Panc1 (cell line): Measurements from ENCODE around the gene RAP1GAP. TPM values are rescaled to one million over a fixed set of nuclear protein-coding genes. Genes with fewer than 3 reads are reported as not detected.

Experiments
- ATAC-seq: fragments of 200-7000 bp; cut with Tn5 transposase; 2 replicates; pipeline ENCODE4 v1.9.1; 2020; ENCODE audit warnings: mild to moderate bottlenecking, moderate library complexity
- BruUV-seq: library from RNA; stranded (reverse); fragments of 400-500 nt; replicated peaks from 2 replicates; lab custom pipeline; 2021; lab: Mats Ljungman, UMichigan
- CTCF ChIA-PET: fragments of 300-600 bp; sonication (Branson Sonifier 250); formaldehyde crosslinking; loops from one replicate; lab custom pipeline; 2022; ENCODE audit warnings: antibody characterized with exemption; lab: Charles Lee
- POLR2A ChIA-PET: fragments of 300-600 bp; sonication (Branson Sonifier 250); formaldehyde crosslinking; loops from one replicate; lab custom pipeline; 2022; ENCODE audit warnings: antibody characterized with exemption; lab: Charles Lee
- DNase-seq: peaks from one replicate; pipeline ENCODE4 v3.0.0-alpha.2; 2010; ENCODE audit warnings: low read depth, low spot score
- H3K27ac ChIP-seq: 2 replicates; pipeline ENCODE4 v1.5.1; 2011; ENCODE audit warnings: mild to moderate bottlenecking, low read length, inconsistent platforms
- H3K27me3 ChIP-seq: fragments of 200-500 bp; sonication (Bioruptor generic); 2 replicates; pipeline ENCODE4 v1.6.0; 2014; ENCODE audit warnings: low read length, inconsistent platforms; ENCODE audit not compliant: control insufficient read depth, insufficient read depth
- H3K36me3 ChIP-seq: fragments of 200-500 bp; sonication (Bioruptor generic); 2 replicates; pipeline ENCODE4 v1.5.1; 2014; ENCODE audit warnings: inconsistent platforms, mild to moderate bottlenecking, low read length, moderate library complexity; ENCODE audit not compliant: control insufficient read depth, insufficient read depth
- H3K4me1 ChIP-seq: 2 replicates; pipeline ENCODE4 v1.5.1; 2011; ENCODE audit warnings: inconsistent platforms, mild to moderate bottlenecking, low read length, moderate library complexity; ENCODE audit not compliant: control insufficient read depth, insufficient read depth
- H3K4me3 ChIP-seq, 2 experiments: 2 replicates each; pipeline ENCODE4 v1.5.1; 2011 to 2012; ENCODE audit warnings: low read depth in 2 of 2, low read length in 2 of 2, mild to moderate bottlenecking in 2 of 2, inconsistent platforms in 1 of 2, moderate library complexity in 1 of 2
- H3K9me3 ChIP-seq: fragments of 200-500 bp; sonication (Bioruptor generic); 2 replicates; pipeline ENCODE4 v1.5.1; 2014; ENCODE audit warnings: low read depth, mild to moderate bottlenecking, inconsistent platforms, low read length, moderate library complexity; ENCODE audit not compliant: control insufficient read depth, insufficient read depth
- CTCF ChIP-seq: fragments of 450-650 bp; IDR thresholded peaks from 2 replicates; pipeline ENCODE4 v1.5.1; 2017; ENCODE audit warnings: mild to moderate bottlenecking
- POLR2AphosphoS5 ChIP-seq: IDR thresholded peaks from 2 replicates; pipeline ENCODE4 v1.6.1; 2012; ENCODE audit warnings: mild to moderate bottlenecking, low read depth, low read length, moderate library complexity
- REST ChIP-seq, 2 experiments: IDR thresholded peaks; 2 replicates each; pipeline ENCODE4 v1.6.1; 2011 to 2012; ENCODE audit warnings: low read depth in 2 of 2, control low read depth in 1 of 2, low read length in 1 of 2, mild to moderate bottlenecking in 1 of 2, moderate library complexity in 1 of 2; ENCODE audit not compliant: insufficient read depth in 1 of 2
- SIN3A ChIP-seq: IDR thresholded peaks from 2 replicates; pipeline ENCODE4 v1.6.1; 2012; ENCODE audit warnings: low read depth, mild to moderate bottlenecking, low read length, moderate library complexity, borderline replicate concordance; ENCODE audit not compliant: insufficient read depth
- TCF7L2 ChIP-seq: IDR thresholded peaks from 2 replicates; pipeline ENCODE4 v1.6.1; 2011; ENCODE audit warnings: mild to moderate bottlenecking, low read depth, low read length, inconsistent platforms
- in situ Hi-C: cut with HindIII; loops from 2 replicates; pipeline ENCODE4 v1.10.0; 2016; ENCODE audit warnings: low sequenced_read_pairs, low pct_unique_long_range_greater_than_20kb
- intact Hi-C: fragments of 100-400 bp; cut with micrococcal nuclease; formaldehyde crosslinking; loops from one replicate; pipeline ENCODE4 v1.10.0; 2022; ENCODE audit not compliant: unreplicated experiment
- total RNA-seq: library from RNA; stranded (reverse); gene quantifications from one replicate; pipeline ENCODE4 v1.2.1, GENCODE V29; 2021; ENCODE audit not compliant: unreplicated experiment

Gene RAP1GAP
- total RNA-seq, 1 experiment from 2014 or later: 4.6 TPM

- in situ Hi-C loops (no loop called here), intact Hi-C loops (no loop called here)
- TF ChIP-seq POLR2AphosphoS5 (no peak), CTCF (no peak), REST (IDR thresholded peaks at IDR 0.05; ENCODE audit: insufficient read depth in 1 of 2, low read depth in 2 of 2, low read length in 1 of 2) (no peak), SIN3A (no peak), TCF7L2 (no peak)
- no peaks in the 10 kb centered on the region for H3K9me3 ChIP-seq
- BruUV-seq: no TSS peak
- no peak for DNase-seq
- no peaks in the 10 kb centered on the region for H3K27me3 ChIP-seq
- no peaks in the 10 kb centered on the region for H3K4me1 ChIP-seq
- POLR2A ChIA-PET: no interaction called here
- no peak overlapping the region for H3K4me3 ChIP-seq
- CTCF ChIA-PET: interaction anchor here (0.6 kb wide), 1 partner anchor 12 kb away, joined by 4 read pairs; no protein-coding TSS in a partner anchor
- no peaks in the 10 kb centered on the region for H3K36me3 ChIP-seq
- ATAC-seq: no peak
- H3K27ac ChIP-seq: no peak overlapping the region
These were observed 52.8 kb downstream of the RAP1GAP start for GRCh38 chr1:21616372-21616771.

GRCh38 chr1:21614419-21615115 lies 54.6 kb downstream of the RAP1GAP start:
- in situ Hi-C loops: no loop called here
- POLR2A ChIA-PET: no interaction called here
- H3K27me3 ChIP-seq: no peaks in the 10 kb centered on the region
- H3K36me3 ChIP-seq: no peaks in the 10 kb centered on the region
- no peak for DNase-seq
- H3K9me3 ChIP-seq: no peaks in the 10 kb centered on the region
- no peak overlapping the region for H3K27ac ChIP-seq
- BruUV-seq: no TSS peak
- no peak for ATAC-seq
- TF ChIP-seq SIN3A (no peak), CTCF (no peak), POLR2AphosphoS5 (no peak), TCF7L2 (no peak), REST (IDR thresholded peaks at IDR 0.05; ENCODE audit: insufficient read depth in 1 of 2, low read depth in 2 of 2, low read length in 1 of 2) (no peak)
- no peaks in the 10 kb centered on the region for H3K4me1 ChIP-seq
- CTCF ChIA-PET: no interaction called here
- no peak overlapping the region for H3K4me3 ChIP-seq
- intact Hi-C loops: no loop called here
